GM12878 (cell line): ENCODE results near the gene ELL.

ENCODE experiments used
- ASH2L ChIP-seq: fragments of 300-600, 200-600 bp; sonication (generic); IDR thresholded peaks from 2 replicates; pipeline ENCODE4 v1.6.1; 2017; ENCODE audit warnings: low read depth, mild to moderate bottlenecking, borderline replicate concordance
- BHLHE40 ChIP-seq, 2 experiments: fragments of 450-650 bp in 1 of 2; IDR thresholded peaks; 2 replicates each; pipeline ENCODE4 v1.6.1; 2011 to 2017; ENCODE audit warnings: low read depth in 2 of 2, borderline replicate concordance in 1 of 2, improper control_type of control experiment in 1 of 2, low read length in 1 of 2, mild to moderate bottlenecking in 1 of 2
- BRCA1 ChIP-seq: IDR thresholded peaks from 2 replicates; pipeline ENCODE4 v1.6.1; 2011; ENCODE audit warnings: low read depth, low read length, improper control_type of control experiment
- EZH2 ChIP-seq: IDR thresholded peaks from 2 replicates; pipeline ENCODE4 v1.6.1; 2012; ENCODE audit warnings: low read depth, mild to moderate bottlenecking, control low read depth, inconsistent platforms, low read length, borderline replicate concordance; ENCODE audit not compliant: control insufficient read depth
- GABPA ChIP-seq: IDR thresholded peaks from 2 replicates; pipeline ENCODE4 v1.6.1; 2014; ENCODE audit warnings: antibody characterized with exemption, low read depth, mild to moderate bottlenecking, inconsistent platforms
- JUND ChIP-seq: IDR thresholded peaks from 2 replicates; pipeline ENCODE4 v1.6.1; 2012; ENCODE audit warnings: low read depth, mild to moderate bottlenecking, low read length, improper control_type of control experiment, moderate library complexity
- MTA3 ChIP-seq: IDR thresholded peaks from 2 replicates; pipeline ENCODE4 v1.6.1; 2012; ENCODE audit warnings: low read length, inconsistent platforms, borderline replicate concordance
- POLR2A ChIP-seq: IDR thresholded peaks from 2 replicates; pipeline ENCODE4 v1.6.1; 2011; ENCODE audit warnings: low read depth, mild to moderate bottlenecking, low read length
- POLR2AphosphoS5 ChIP-seq: IDR thresholded peaks from 2 replicates; pipeline ENCODE4 v1.6.1; 2011; ENCODE audit warnings: mild to moderate bottlenecking, low read length, inconsistent platforms
- RAD21 ChIP-seq: IDR thresholded peaks from 2 replicates; pipeline ENCODE4 v1.6.1; 2011; ENCODE audit warnings: mild to moderate bottlenecking, low read depth, low read length, moderate library complexity; ENCODE audit not compliant: insufficient read depth
- RFX5 ChIP-seq: IDR thresholded peaks from 2 replicates; pipeline ENCODE4 v1.6.1; 2011; ENCODE audit warnings: low read depth, low read length, improper control_type of control experiment
- ZNF274 ChIP-seq: IDR thresholded peaks from one replicate; pipeline ENCODE4 v1.8.0; 2011; ENCODE audit not compliant: insufficient read length, insufficient read depth
- TF ChIP-seq, protein P1 (sequence below), 3 experiments: IDR thresholded peaks in 2 of 3; conservative IDR thresholded peaks in 1 of 3; 2 replicates each; pipeline ENCODE4 v1.5.1; 2011; ENCODE audit warnings: low read depth in 3 of 3, low read length in 3 of 3, mild to moderate bottlenecking in 3 of 3, control low read depth in 2 of 3, moderate library complexity in 2 of 3, inconsistent platforms in 1 of 3, mixed read lengths in 1 of 3; ENCODE audit not compliant: control insufficient read depth in 2 of 3, insufficient read depth in 1 of 3; ENCODE audit errors: extremely low read depth in 1 of 3
- TF ChIP-seq, protein P2 (sequence below): fragments of 450-650 bp; IDR thresholded peaks from 2 replicates; pipeline ENCODE4 v1.6.1; 2017; ENCODE audit warnings: mild to moderate bottlenecking

DNA sequence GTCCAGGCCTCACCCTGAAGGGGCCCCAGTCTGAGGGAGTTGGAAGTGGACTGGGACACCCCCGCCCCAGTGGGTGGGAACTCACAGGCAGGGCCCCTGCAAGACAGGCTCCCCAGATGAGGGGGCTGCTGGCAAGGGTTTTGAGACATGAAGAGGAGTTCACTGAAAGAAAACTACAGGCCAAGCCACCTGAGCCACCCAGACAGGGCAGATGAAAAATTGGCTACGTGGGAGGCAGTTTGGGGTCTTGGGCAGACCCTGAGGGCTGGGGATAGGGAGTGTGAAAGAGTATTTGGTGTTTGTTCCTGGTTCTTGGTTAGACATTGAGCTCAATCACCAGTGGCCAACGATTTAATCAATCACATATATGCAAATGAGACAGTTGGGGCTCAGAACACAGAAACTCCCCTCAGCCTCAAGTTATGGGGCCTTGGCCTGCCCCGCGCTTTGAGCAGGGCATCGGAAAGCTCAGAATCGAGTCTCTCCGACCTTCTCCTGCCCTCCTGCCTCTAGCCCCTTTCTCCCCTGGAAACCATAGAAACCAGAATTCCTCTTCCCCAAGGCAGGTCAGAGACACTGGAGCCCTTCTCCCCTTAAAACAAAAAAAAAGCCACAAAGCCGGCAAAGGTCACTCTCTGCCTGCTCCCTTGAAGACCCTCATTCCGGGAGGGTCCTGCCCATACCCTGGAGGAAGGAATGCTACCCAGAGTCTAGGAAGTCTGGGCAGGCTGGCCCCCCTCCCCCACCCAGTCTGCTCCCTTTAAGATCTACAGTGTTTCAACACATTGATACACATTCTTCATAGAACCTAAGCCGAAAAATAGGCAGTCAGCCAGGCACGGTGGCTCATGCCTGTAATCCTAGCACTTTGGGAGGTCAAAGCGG lies 82.6 kb downstream of the ELL start:
- no peak for TF ChIP-seq BRCA1
- TF ChIP-seq POLR2A, result no peak
- no peak for TF ChIP-seq EZH2
- TF ChIP-seq RAD21, result no peak
- TF ChIP-seq BHLHE40 (IDR thresholded peaks at IDR 0.05; ENCODE audit: borderline replicate concordance in 1 of 2, low read depth in 2 of 2, low read length in 1 of 2), result no peak
- no peak for TF ChIP-seq RFX5
- no peak for TF ChIP-seq ASH2L
- no peak for TF ChIP-seq MTA3
- TF ChIP-seq GABPA, result no peak
- TF ChIP-seq, protein P1, sequence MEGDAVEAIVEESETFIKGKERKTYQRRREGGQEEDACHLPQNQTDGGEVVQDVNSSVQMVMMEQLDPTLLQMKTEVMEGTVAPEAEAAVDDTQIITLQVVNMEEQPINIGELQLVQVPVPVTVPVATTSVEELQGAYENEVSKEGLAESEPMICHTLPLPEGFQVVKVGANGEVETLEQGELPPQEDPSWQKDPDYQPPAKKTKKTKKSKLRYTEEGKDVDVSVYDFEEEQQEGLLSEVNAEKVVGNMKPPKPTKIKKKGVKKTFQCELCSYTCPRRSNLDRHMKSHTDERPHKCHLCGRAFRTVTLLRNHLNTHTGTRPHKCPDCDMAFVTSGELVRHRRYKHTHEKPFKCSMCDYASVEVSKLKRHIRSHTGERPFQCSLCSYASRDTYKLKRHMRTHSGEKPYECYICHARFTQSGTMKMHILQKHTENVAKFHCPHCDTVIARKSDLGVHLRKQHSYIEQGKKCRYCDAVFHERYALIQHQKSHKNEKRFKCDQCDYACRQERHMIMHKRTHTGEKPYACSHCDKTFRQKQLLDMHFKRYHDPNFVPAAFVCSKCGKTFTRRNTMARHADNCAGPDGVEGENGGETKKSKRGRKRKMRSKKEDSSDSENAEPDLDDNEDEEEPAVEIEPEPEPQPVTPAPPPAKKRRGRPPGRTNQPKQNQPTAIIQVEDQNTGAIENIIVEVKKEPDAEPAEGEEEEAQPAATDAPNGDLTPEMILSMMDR (IDR thresholded peaks at IDR 0.05 in 2 of 3, conservative IDR thresholded peaks at IDR 0.05 in 1 of 3; ENCODE audit: control insufficient read depth in 2 of 3, extremely low read depth in 1 of 3, insufficient read depth in 1 of 3, low read depth in 3 of 3, low read length in 3 of 3), result no peak
- TF ChIP-seq JUND, result no peak
- TF ChIP-seq, protein P2, sequence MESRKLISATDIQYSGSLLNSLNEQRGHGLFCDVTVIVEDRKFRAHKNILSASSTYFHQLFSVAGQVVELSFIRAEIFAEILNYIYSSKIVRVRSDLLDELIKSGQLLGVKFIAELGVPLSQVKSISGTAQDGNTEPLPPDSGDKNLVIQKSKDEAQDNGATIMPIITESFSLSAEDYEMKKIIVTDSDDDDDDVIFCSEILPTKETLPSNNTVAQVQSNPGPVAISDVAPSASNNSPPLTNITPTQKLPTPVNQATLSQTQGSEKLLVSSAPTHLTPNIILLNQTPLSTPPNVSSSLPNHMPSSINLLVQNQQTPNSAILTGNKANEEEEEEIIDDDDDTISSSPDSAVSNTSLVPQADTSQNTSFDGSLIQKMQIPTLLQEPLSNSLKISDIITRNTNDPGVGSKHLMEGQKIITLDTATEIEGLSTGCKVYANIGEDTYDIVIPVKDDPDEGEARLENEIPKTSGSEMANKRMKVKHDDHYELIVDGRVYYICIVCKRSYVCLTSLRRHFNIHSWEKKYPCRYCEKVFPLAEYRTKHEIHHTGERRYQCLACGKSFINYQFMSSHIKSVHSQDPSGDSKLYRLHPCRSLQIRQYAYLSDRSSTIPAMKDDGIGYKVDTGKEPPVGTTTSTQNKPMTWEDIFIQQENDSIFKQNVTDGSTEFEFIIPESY, result no peak
- TF ChIP-seq POLR2AphosphoS5, result no peak
- no peak for TF ChIP-seq ZNF274
